Neural cell (in vitro differentiated cells): ENCODE results near the gene IMMP1L. TPM values are rescaled to one million over a fixed set of nuclear protein-coding genes. Genes with fewer than 3 reads are reported as not detected.
A peak's percentile ranks its signal among the peaks of the same experiment; 100 is the strongest.
"Not testable (repeated sequence)": the region's sequence is repeated elsewhere in the genome, so short reads cannot be mapped to it uniquely, and the experiment has no call there.

Source experiments
- H2AFZ ChIP-seq: fragments of 200-600, 300-800 bp; sonication (generic), shearing (Covaris generic); 2 replicates; pipeline ENCODE4 v1.6.0; 2014; ENCODE audit warnings: low read depth, mild to moderate bottlenecking, antibody characterized with exemption, low read length, moderate library complexity
- H3F3A ChIP-seq: fragments of 200-600 bp; shearing (Covaris generic); 2 replicates; pipeline ENCODE4 v1.6.1; 2016; ENCODE audit warnings: mild to moderate bottlenecking, moderate library complexity, mixed read lengths, antibody characterized with exemption, low read length; ENCODE audit not compliant: insufficient read depth, poor library complexity, severe bottlenecking
- H3K27ac ChIP-seq: fragments of 200-600, 300-800 bp; sonication (generic), shearing (Covaris generic); 2 replicates; pipeline ENCODE4 v1.5.1; 2014; ENCODE audit warnings: mild to moderate bottlenecking, low read length, moderate library complexity
- H3K27me3 ChIP-seq: fragments of 300-800, 200-600 bp; sonication (generic), shearing (Covaris generic); 2 replicates; pipeline ENCODE4 v1.6.0; 2014; ENCODE audit warnings: mild to moderate bottlenecking, low read depth, low read length, moderate library complexity; ENCODE audit not compliant: insufficient read depth
- H3K36me3 ChIP-seq: fragments of 300-800, 200-600 bp; sonication (generic), shearing (Covaris generic); 2 replicates; pipeline ENCODE4 v1.5.1; 2014; ENCODE audit warnings: mild to moderate bottlenecking, antibody characterized with exemption, low read length, moderate library complexity; ENCODE audit not compliant: insufficient read depth
- H3K4me2 ChIP-seq: fragments of 300-800, 200-600 bp; sonication (generic), shearing (Covaris generic); 2 replicates; pipeline ENCODE4 v1.6.0; 2014; ENCODE audit warnings: mild to moderate bottlenecking, low read length
- H3K4me3 ChIP-seq: fragments of 300-800, 200-600 bp; sonication (generic), shearing (Covaris generic); 2 replicates; pipeline ENCODE4 v1.5.1; 2014; ENCODE audit warnings: mild to moderate bottlenecking, low read length, moderate library complexity
- H3K79me2 ChIP-seq: fragments of 200-600 bp; shearing (Covaris generic); replicated peaks from 2 replicates; pipeline ENCODE4 v1.6.0; 2014; ENCODE audit warnings: mild to moderate bottlenecking, low read length, moderate library complexity; ENCODE audit not compliant: insufficient read depth
- H3K9ac ChIP-seq: fragments of 300-800, 200-600 bp; sonication (generic), shearing (Covaris generic); 2 replicates; pipeline ENCODE4 v1.6.1; 2016; ENCODE audit warnings: mild to moderate bottlenecking, low read length, mixed read lengths
- H3K9me2 ChIP-seq: fragments of 200-600 bp; shearing (Covaris generic); 2 replicates; pipeline ENCODE4 v1.6.1; 2016; ENCODE audit warnings: mild to moderate bottlenecking, low read length, mixed read lengths; ENCODE audit not compliant: insufficient read depth
- H3K9me3 ChIP-seq: fragments of 200-600, 300-800 bp; sonication (generic), shearing (Covaris generic); 2 replicates; pipeline ENCODE4 v1.6.1; 2016; ENCODE audit warnings: mild to moderate bottlenecking, mixed run types, low read length, moderate library complexity, mixed read lengths
- H4K20me1 ChIP-seq: fragments of 200-600 bp; shearing (Covaris generic); 2 replicates; pipeline ENCODE4 v1.6.1; 2016; ENCODE audit warnings: mild to moderate bottlenecking, mixed run types; ENCODE audit not compliant: insufficient read depth
- EP300 ChIP-seq: fragments of 450-650 bp; conservative IDR thresholded peaks from 2 replicates; pipeline ENCODE4 v1.6.1; 2014; ENCODE audit warnings: antibody characterized with exemption, mild to moderate bottlenecking, moderate library complexity; ENCODE audit not compliant: poor library complexity, severe bottlenecking
- EZH2 ChIP-seq: fragments of 200-600, 300-800 bp; shearing (Covaris generic), sonication (generic); IDR thresholded peaks from 2 replicates; pipeline ENCODE4 v1.6.1; 2014; ENCODE audit warnings: antibody characterized with exemption, low read length, borderline replicate concordance, mild to moderate bottlenecking; ENCODE audit not compliant: insufficient read depth, poor library complexity, severe bottlenecking
- MXI1 ChIP-seq: fragments of 450-650 bp; conservative IDR thresholded peaks from 2 replicates; pipeline ENCODE4 v1.6.1; 2014; ENCODE audit warnings: antibody characterized with exemption, mild to moderate bottlenecking; ENCODE audit not compliant: poor library complexity, severe bottlenecking
- POLR2AphosphoS5 ChIP-seq: IDR thresholded peaks from 2 replicates; pipeline ENCODE4 v1.6.1; 2012
- RAD21 ChIP-seq: fragments of 450-650 bp; conservative IDR thresholded peaks from 2 replicates; pipeline ENCODE4 v1.6.1; 2014; ENCODE audit warnings: antibody characterized with exemption, mild to moderate bottlenecking, moderate library complexity
- SMC3 ChIP-seq: fragments of 450-650 bp; conservative IDR thresholded peaks from 2 replicates; pipeline ENCODE4 v1.6.1; 2014; ENCODE audit warnings: antibody characterized with exemption, mild to moderate bottlenecking, moderate library complexity; ENCODE audit not compliant: poor library complexity
- TAF1 ChIP-seq: IDR thresholded peaks from 2 replicates; pipeline ENCODE4 v1.6.1; 2012; ENCODE audit warnings: low read depth
- polyA plus RNA-seq: library from polyadenylated mRNA; depleted of rRNA; stranded (reverse); fragments of >200 nt; gene quantifications from 2 replicates; pipeline ENCODE4 v1.2.3, GENCODE V29; 2014
- TF ChIP-seq, protein P1 (sequence below): IDR thresholded peaks from 2 replicates; pipeline ENCODE4 v1.6.1; 2012; ENCODE audit warnings: borderline replicate concordance
- TF ChIP-seq, protein P2 (sequence below): fragments of 450-650 bp; IDR thresholded peaks from 2 replicates; pipeline ENCODE4 v1.5.1; 2014; ENCODE audit warnings: antibody characterized with exemption, mild to moderate bottlenecking, moderate library complexity; ENCODE audit not compliant: poor library complexity, severe bottlenecking

IMMP1L gene
- polyA plus RNA-seq, 1 donor from 2014 or later, result 386 TPM

DNA sequence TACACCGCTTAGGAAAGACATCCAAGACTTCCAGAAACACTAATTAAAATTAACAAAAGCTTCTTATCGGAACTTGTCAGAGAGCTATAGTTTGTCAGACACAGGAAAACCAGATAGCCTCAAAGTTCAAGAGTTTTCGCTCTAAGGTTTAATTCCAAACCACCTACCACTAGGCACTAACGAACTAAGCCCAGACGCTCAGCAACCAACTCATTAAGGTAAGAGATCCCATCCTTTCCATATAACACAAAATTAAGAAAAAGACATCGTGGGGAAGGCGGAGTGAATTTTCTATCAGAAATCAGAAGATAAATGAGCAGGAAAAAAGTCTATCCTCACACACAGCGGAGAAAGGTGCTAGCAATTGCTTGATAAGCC is 382 bp downstream of the IMMP1L start:
- TF ChIP-seq EP300 (no peak), SMC3 (peak; percentile 37)
- peaks cover 57% of the 10 kb centered on the region for H3K79me2 ChIP-seq
- H4K20me1 ChIP-seq, result no peaks in the 10 kb centered on the region
- no peaks in the 10 kb centered on the region for H3K9me2 ChIP-seq
- peak overlapping the region; percentile 79 for H3K9ac ChIP-seq
- peak overlapping the region; percentile 43 for H2AFZ ChIP-seq
- no peaks in the 10 kb centered on the region for H3K9me3 ChIP-seq
- no peaks in the 10 kb centered on the region for H3K36me3 ChIP-seq
- peak overlapping the region; percentile 84 for H3K4me3 ChIP-seq
- no peaks in the 10 kb centered on the region for H3K27me3 ChIP-seq
- H3F3A ChIP-seq, result no peaks in the 10 kb centered on the region
- peak overlapping the region; percentile 93 for H3K4me2 ChIP-seq
- peak overlapping the region; percentile 42 for H3K27ac ChIP-seq

DNA sequence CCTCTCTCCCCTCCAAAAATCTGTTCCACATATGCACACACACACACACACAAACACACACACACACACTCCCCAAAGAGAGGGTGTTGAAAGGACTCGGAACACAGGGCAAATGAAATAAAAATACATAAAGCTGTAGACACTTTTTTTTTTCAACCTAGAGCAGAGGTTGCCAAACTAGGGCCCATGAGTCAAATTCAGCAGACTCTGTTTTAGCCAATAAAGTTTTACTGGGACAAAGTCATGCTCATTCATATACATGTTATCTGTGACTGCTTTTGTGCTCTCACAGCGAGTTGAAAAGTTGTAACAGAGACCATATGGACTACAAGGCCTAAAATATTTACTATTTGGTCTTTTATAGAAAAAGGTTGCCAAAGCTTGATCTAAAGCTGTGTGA is 8.9 kb downstream of the IMMP1L start:
- TF ChIP-seq RAD21 (no peak), EP300 (no peak), TAF1 (no peak), SMC3 (no peak), EZH2 (no peak), MXI1 (no peak), POLR2AphosphoS5 (no peak)
- TF ChIP-seq, protein P1, sequence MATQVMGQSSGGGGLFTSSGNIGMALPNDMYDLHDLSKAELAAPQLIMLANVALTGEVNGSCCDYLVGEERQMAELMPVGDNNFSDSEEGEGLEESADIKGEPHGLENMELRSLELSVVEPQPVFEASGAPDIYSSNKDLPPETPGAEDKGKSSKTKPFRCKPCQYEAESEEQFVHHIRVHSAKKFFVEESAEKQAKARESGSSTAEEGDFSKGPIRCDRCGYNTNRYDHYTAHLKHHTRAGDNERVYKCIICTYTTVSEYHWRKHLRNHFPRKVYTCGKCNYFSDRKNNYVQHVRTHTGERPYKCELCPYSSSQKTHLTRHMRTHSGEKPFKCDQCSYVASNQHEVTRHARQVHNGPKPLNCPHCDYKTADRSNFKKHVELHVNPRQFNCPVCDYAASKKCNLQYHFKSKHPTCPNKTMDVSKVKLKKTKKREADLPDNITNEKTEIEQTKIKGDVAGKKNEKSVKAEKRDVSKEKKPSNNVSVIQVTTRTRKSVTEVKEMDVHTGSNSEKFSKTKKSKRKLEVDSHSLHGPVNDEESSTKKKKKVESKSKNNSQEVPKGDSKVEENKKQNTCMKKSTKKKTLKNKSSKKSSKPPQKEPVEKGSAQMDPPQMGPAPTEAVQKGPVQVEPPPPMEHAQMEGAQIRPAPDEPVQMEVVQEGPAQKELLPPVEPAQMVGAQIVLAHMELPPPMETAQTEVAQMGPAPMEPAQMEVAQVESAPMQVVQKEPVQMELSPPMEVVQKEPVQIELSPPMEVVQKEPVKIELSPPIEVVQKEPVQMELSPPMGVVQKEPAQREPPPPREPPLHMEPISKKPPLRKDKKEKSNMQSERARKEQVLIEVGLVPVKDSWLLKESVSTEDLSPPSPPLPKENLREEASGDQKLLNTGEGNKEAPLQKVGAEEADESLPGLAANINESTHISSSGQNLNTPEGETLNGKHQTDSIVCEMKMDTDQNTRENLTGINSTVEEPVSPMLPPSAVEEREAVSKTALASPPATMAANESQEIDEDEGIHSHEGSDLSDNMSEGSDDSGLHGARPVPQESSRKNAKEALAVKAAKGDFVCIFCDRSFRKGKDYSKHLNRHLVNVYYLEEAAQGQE, result no peak
- TF ChIP-seq, protein P2, sequence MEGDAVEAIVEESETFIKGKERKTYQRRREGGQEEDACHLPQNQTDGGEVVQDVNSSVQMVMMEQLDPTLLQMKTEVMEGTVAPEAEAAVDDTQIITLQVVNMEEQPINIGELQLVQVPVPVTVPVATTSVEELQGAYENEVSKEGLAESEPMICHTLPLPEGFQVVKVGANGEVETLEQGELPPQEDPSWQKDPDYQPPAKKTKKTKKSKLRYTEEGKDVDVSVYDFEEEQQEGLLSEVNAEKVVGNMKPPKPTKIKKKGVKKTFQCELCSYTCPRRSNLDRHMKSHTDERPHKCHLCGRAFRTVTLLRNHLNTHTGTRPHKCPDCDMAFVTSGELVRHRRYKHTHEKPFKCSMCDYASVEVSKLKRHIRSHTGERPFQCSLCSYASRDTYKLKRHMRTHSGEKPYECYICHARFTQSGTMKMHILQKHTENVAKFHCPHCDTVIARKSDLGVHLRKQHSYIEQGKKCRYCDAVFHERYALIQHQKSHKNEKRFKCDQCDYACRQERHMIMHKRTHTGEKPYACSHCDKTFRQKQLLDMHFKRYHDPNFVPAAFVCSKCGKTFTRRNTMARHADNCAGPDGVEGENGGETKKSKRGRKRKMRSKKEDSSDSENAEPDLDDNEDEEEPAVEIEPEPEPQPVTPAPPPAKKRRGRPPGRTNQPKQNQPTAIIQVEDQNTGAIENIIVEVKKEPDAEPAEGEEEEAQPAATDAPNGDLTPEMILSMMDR, result no peak
- no peak overlapping the region for H2AFZ ChIP-seq
- H3F3A ChIP-seq, result no peaks in the 10 kb centered on the region
- H3K9ac ChIP-seq, result no peak overlapping the region
- no peaks in the 10 kb centered on the region for H3K27me3 ChIP-seq
- no peak overlapping the region for H3K4me3 ChIP-seq
- no peaks in the 10 kb centered on the region for H3K36me3 ChIP-seq
- H3K9me3 ChIP-seq, result no peaks in the 10 kb centered on the region
- H3K27ac ChIP-seq, result no peak overlapping the region
- H3K79me2 ChIP-seq, result peaks cover 54% of the 10 kb centered on the region
- no peaks in the 10 kb centered on the region for H3K9me2 ChIP-seq
- no peak overlapping the region for H3K4me2 ChIP-seq
- no peaks in the 10 kb centered on the region for H4K20me1 ChIP-seq

DNA sequence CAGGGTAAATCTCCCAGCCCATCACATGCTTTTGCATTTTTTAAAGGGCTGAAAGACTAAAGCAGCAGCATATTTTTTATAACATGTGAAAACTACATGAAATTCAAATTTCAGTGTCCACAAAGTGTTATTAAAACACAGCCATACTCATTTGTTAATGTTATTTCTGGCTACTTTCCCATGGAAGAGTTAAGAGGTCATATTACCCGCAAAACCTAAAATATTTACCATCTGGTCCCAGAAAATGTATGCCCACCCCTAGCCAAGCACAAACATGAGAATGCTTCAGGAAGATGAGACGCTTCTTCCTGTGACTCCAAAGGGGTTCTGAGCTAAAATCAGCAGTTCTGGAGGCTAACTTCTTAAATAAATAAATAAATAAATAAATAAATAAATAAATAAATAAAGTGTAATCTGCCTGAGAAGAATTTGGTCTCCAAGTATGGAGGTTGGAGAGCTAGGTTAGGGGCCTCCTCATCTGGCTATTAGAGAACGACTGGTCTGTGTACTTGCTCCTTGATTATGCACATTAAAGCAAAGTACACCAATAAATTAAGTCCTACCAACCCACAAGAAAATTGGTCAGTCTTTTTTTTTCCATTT is 9.7 kb downstream of the IMMP1L start:
- no peak overlapping the region for H2AFZ ChIP-seq
- H3F3A ChIP-seq, result no peaks in the 10 kb centered on the region
- H3K27ac ChIP-seq, result no peak overlapping the region
- H3K36me3 ChIP-seq, result no peaks in the 10 kb centered on the region
- no peak overlapping the region for H3K4me3 ChIP-seq
- no peaks in the 10 kb centered on the region for H4K20me1 ChIP-seq
- no peaks in the 10 kb centered on the region for H3K9me2 ChIP-seq
- peaks cover 60% of the 10 kb centered on the region for H3K79me2 ChIP-seq
- H3K4me2 ChIP-seq, result no peak overlapping the region
- no peak overlapping the region for H3K9ac ChIP-seq
- no peaks in the 10 kb centered on the region for H3K9me3 ChIP-seq
- no peaks in the 10 kb centered on the region for H3K27me3 ChIP-seq
- TF ChIP-seq POLR2AphosphoS5, result no peak
- no peak for TF ChIP-seq RAD21
- no peak for TF ChIP-seq SMC3
- no peak for TF ChIP-seq TAF1

DNA sequence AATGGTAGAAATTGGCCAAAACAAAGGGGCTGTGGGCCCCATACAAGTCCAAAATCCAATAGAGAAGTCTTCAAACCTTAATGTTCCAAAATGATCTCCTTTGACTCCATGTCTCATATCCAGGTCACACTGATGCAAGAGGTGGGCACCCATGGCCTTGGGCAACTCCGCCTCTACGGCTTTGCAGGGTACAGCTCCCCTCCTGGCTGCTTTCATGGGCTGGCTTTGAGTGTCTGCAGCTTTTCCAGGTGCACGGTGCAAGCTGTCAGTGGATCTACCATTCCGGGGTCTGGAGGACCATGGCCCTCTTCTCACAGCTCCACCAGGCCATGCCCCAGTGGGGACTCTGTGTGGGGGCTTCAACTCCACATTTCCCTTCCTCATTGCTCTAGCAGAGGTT is 15.7 kb downstream of the IMMP1L start:
- H3K9me2 ChIP-seq, H3K36me3 ChIP-seq, H3K4me2 ChIP-seq, H3K9me3 ChIP-seq, H3K27ac ChIP-seq, H3F3A ChIP-seq, H3K9ac ChIP-seq, H4K20me1 ChIP-seq, H3K4me3 ChIP-seq, H2AFZ ChIP-seq, H3K27me3 ChIP-seq: not testable (repeated sequence)
- H3K79me2 ChIP-seq, result peaks cover 21% of the 10 kb centered on the region
